NCI-H2081 (cell line): Measurements from ENCODE around the gene NOTCH2.
"Not testable (repeated sequence)": the region's sequence is repeated elsewhere in the genome, so short reads cannot be mapped to it uniquely, and the experiment has no call there.

ENCODE experiments used
- DNase-seq, 2 experiments: peaks; one replicate each; lab custom pipeline; 2025; lab: John Stamatoyannopoulos, UW

The NOTCH2 gene

GRCh38 chr1:120068683-120069066, 787 bp downstream of the NOTCH2 start:
- not testable (repeated sequence) for DNase-seq

- DNase-seq = not testable (repeated sequence)
Observed at GRCh38 chr1:120048208-120048607, 21.3 kb downstream of the NOTCH2 start.

- DNase-seq = not testable (repeated sequence)
Observed at GRCh38 chr1:120041771-120042170, 27.7 kb downstream of the NOTCH2 start.

- DNase-seq = not testable (repeated sequence)
Observed at GRCh38 chr1:120032253-120032652, 37.2 kb downstream of the NOTCH2 start.

GRCh38 chr1:120023791-120024190, 45.7 kb downstream of the NOTCH2 start:
- not testable (repeated sequence) for DNase-seq

- not testable (repeated sequence) for DNase-seq
Observed at GRCh38 chr1:120014978-120015377, 54.5 kb downstream of the NOTCH2 start.

GRCh38 chr1:120008320-120008719, 61.1 kb downstream of the NOTCH2 start:
- DNase-seq = not testable (repeated sequence)

GRCh38 chr1:120007850-120008249, 61.6 kb downstream of the NOTCH2 start:
- DNase-seq = not testable (repeated sequence)

- DNase-seq = not testable (repeated sequence)
Observed at GRCh38 chr1:120001035-120001434, 68.4 kb downstream of the NOTCH2 start.

- not testable (repeated sequence) for DNase-seq
Observed at GRCh38 chr1:119996731-119997312, 72.6 kb downstream of the NOTCH2 start.

- not testable (repeated sequence) for DNase-seq
Observed at GRCh38 chr1:119995975-119996374, 73.5 kb downstream of the NOTCH2 start.

GRCh38 chr1:119988306-119989062, 81.0 kb downstream of the NOTCH2 start:
- no peak for DNase-seq

- DNase-seq = no peak
Observed at GRCh38 chr1:119987686-119988085, 81.8 kb downstream of the NOTCH2 start.

- DNase-seq = no peak
Observed at GRCh38 chr1:119987112-119987511, 82.3 kb downstream of the NOTCH2 start.

GRCh38 chr1:119986007-119986497, 83.4 kb downstream of the NOTCH2 start:
- no peak for DNase-seq

GRCh38 chr1:119984771-119985170, 84.7 kb downstream of the NOTCH2 start:
- no peak for DNase-seq

GRCh38 chr1:119981986-119982815, 87.3 kb downstream of the NOTCH2 start:
- no peak for DNase-seq

- no peak for DNase-seq
Observed at GRCh38 chr1:119981496-119981895, 88.0 kb downstream of the NOTCH2 start.

- no peak for DNase-seq
Observed at GRCh38 chr1:119978018-119978505, 91.4 kb downstream of the NOTCH2 start.

- DNase-seq = not testable (repeated sequence)
Observed at GRCh38 chr1:119977113-119977736, 92.2 kb downstream of the NOTCH2 start.

GRCh38 chr1:119975582-119976254, 93.7 kb downstream of the NOTCH2 start:
- not testable (repeated sequence) for DNase-seq
